ENCODE results near the gene DYNC1LI2.
"Not testable (repeated sequence)": the region's sequence is repeated elsewhere in the genome, so short reads cannot be mapped to it uniquely, and the experiment has no call there.

The DYNC1LI2 gene

DNA sequence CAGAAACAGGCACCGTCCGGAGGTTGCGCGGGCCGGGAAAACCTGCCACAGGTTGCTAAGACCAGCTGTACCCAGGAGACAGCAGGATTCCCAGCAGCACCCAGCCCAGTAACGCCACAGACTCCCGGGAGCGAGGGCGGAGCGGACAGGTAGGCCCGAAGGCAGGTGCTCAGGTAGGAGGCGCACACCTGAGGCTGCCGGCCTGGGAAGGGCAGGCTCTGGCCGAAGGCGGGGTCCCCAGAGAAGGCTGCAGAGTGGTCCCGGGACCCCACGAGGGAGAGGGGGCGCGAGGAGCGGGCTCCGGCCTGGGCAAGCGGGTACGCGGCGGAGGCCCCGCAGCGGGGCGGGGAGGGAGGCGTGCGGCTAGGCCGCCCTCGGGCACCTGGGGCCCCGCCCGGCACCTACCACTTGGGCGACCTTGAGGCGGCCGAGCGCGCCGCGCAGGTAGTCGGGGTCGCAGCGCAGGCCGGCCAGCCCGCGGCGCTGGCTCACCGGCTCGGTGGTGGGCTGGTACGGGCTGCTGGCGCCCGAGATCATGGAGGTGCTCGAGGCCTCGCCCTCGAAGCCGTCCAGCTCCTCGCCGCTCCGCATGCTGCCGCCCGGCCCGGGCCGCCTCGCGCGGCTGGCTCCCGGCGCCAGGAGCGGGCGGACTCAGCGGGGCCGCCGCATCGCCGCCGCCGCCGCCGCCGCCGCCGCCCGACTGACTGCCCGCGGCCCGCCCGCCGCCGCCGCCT, 55.3 kb downstream of the DYNC1LI2 start:
- DNase-seq = no peak

- no peak for DNase-seq
These were observed 55.9 kb downstream of the DYNC1LI2 start for GRCh38 chr16:66695471-66695934.

DNA sequence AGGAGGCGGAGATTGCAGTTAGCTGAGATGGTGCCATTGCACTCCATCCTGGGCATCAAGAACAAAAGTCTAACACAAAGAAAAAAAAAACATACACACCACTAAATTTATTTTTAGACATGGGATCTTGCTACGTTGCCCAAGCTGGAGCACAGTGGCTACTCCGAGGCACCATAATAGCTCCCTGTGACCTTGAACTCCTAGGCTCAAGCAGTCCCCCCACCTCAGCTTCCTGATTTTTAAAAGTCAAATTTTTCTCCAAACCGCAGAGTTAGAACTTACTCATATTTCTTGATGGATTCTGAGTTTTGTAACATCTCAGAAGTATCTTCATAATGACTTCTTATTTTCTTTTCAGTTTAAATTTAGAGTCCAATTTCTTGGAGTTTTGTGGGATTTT, 58.3 kb downstream of the DYNC1LI2 start:
- peak; percentile 58 for DNase-seq

DNA sequence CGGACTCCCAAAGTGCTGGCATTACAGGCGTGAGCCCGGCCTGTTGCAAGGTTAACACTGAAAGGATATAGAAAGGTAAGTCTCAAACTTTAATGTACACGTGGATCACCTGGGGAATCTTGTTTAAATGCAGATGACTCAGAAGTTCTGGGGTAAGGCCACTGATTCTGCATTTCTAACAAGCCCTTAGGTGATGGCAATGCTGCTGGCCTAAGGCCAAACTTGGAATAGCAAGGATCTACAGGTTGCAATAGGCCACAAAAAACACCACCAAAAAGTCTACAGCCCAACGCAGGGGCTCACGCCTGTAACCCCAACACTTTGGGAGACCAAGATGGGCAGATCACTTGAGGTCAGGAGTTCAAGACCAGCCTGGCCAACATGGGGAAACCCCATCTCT, 59.1 kb downstream of the DYNC1LI2 start:
- no peak for DNase-seq

GRCh38 chr16:66691234-66691633, 60.2 kb downstream of the DYNC1LI2 start:
- DNase-seq = no peak

DNA sequence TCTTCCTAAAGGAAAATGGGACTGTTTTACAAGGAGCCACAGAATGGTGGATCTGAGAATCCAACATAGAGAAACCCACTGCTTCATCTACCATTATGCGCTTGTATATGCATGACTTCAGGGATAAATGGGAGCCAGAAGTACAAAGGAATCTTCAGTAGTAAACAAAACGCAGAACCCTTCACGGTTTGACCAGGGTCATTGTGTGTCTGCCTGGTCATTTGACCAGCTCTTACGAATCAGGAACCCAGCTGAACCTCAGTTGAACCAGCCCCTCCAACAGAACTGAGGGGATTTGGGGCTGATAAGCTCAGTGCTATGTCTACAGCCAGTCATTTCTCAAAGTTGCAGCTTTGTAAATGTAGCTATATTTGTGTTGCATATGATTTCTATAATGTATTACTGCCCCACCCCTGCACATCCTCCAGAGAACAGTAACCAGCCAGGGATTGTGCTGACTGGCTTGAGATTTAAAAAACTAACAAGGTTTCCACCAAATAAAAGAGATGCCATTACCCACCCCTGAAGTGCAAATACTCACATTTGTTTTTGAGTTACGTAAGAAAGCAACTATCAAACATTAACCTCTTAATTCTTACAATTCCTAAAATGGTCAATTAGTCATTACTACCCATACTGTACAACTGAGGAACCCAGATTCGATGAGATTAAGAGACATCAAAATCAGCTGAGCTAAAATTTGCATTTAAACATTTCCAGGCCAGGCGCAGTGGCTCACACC, 61.1 kb downstream of the DYNC1LI2 start:
- DNase-seq = no peak

GRCh38 chr16:66689282-66689681, 62.1 kb downstream of the DYNC1LI2 start:
- DNase-seq = no peak

DNA sequence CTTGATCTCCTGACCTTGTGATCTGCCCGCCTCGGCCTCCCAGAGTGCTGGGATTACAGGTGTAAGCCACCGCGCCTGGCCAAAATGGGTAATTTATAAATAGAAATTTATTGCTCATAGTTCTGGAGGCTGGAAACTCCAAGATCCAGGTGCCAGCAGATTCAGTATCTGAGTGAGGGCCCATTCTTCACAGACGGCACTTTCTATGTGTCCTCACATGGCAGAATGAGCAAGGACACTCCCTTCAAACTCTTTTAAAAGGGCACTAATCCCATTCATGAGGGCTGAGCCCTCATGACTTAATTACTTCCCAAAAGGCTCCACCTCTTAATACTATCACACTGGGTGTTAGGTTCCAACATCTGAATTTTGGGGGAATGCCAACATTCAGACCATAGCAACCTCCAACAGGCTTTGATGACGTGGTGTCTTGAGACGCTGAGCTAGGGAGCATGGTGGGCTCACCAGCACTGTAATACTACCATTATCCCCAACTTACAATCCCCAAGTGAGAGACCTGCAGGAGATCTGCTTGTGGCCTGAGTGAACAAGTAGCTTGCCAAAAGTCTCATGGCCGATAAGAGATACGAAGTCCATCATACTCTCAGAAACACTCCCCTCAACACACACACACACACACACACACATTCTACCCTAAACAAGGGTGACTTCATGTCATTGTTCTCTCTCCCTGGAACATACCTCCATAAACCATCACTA, 63.3 kb downstream of the DYNC1LI2 start:
- DNase-seq = no peak

GRCh38 chr16:66685501-66686115, 65.8 kb downstream of the DYNC1LI2 start:
- not testable (repeated sequence) for DNase-seq

DNA sequence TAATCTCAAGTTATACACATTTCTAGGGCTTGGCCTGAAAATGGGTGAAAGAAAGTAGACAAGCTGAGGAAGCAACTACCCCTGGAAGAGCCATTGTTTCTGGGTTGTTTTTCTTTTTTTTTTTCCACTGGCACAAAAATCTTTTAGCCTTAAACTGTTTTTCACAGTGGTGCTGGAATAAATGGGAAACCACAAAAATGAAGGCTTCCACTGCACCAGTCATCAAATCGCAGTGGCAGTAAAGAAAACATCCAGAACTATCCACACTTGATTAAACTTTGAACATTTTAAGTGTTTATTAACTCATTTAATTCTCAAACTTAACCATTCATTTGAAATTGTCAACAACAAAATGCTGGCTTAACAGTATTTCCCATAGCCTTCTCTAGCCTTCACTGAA, 69.1 kb downstream of the DYNC1LI2 start:
- no peak for DNase-seq

GRCh38 chr16:66681676-66682075, 69.7 kb downstream of the DYNC1LI2 start:
- no peak for DNase-seq

GRCh38 chr16:66678337-66678736, 73.1 kb downstream of the DYNC1LI2 start:
- DNase-seq = no peak

DNA sequence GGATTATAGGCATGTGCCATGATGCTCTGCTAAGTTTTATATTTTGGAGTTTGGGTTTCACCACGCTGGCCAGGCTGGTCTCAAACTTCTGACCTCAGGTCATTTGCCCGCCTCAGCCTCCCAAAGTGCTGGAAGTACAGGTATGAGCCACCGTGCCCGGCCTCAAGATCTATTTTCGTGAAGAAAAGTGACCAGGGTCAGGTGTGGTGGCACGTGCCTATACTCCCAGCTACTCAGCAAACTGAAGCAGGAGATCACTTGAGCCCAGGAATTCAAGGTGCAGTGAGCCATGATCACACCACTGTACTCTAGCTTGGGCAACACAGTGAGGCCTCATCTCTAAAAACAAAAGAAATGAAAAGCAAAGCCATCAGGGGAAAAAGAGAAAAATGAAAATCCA, 73.6 kb downstream of the DYNC1LI2 start:
- no peak for DNase-seq

DNA sequence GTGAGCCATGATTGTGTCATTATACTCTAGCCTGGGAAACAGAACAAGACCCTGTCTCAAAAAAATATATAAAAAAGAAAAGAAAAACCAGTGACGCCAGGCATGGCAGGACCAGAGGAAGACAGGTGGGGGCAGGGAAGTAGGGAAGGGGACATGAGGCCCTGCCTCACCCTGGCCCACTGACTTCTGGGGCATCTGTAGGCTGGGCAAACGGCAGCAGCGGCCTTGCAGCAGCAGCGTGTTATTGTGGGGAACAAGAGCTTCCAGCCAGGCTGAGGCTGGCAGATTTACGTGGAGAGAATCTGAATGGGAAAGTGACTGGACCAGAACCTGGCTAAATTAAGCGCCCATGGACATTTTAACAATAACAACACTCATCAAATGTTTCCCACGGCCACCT, 74.2 kb downstream of the DYNC1LI2 start:
- no peak for DNase-seq

DNA sequence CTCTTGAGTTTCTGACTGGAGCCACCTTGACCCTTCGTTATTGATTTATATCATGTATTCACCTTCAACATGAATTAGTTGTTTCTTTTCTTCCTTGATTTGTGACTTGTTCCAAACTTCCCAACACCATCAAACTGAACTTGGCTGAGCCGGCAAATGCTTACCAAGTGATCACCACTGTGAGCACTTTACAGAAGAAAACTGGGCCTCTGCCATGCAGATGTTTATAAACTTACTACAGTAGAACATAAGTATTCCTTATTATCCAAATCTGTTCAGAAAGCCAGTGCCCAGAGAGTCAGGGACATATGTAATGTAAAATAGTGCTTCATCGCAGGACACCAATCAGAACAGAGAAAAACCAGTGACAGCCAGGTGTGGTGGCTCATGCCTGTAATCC, 74.8 kb downstream of the DYNC1LI2 start:
- DNase-seq = no peak

DNA sequence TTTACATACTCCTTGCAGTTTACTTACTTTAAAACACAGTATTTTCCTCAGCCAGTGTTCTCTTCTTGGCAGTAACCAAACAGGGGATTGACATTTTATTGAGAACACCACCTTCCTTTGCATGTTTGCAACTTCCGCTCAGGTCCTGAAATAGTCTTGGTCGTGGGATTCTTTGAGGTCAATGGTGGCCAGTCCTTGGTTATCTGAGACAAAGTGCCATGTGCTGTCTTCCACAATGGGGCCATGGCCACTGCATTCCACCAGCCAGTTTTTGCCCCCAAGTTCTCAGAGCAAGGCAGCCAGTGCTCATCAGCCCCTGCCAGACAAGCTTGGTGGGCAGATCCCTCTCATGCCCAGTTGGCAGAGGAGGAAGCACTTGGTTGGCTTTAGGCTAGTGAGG, 77.7 kb downstream of the DYNC1LI2 start:
- DNase-seq = no peak
